ENCODE results near the gene ANOS1. TPM values are rescaled to one million over a fixed set of nuclear protein-coding genes. Genes with fewer than 3 reads are reported as not detected.
A peak's percentile ranks its signal among the peaks of the same experiment; 100 is the strongest.
"Not testable (repeated sequence)": the region's sequence is repeated elsewhere in the genome, so short reads cannot be mapped to it uniquely, and the experiment has no call there.

Gene ANOS1
- total RNA-seq = under 1 TPM in 4 of 5 experiments, not detected in 1; 0.02 to 0.46 (median 0.05) TPM
- not detected for polyA plus RNA-seq
- total RNA-seq = not detected

GRCh38 chrX:8731559-8732395 lies at the start of gene ANOS1:
Gene ANOS1 (minus strand): TSS chrX:8732137. CDS start chrX:8732036, 101 bp downstream.
- DNase-seq (no peak), ATAC-seq (no peak)
- H3K27me3 Mint-ChIP-seq = peaks cover 11 to 32% (median 19%) of the 10 kb centered on the region in 5 donors
- Histone ChIP-seq H3K4me1 (ENCODE audit: control insufficient read depth in 2 of 2, insufficient read depth in 2 of 2, low read length in 2 of 2) (no peaks in the 10 kb centered on the region), H3K36me3 (ENCODE audit: control insufficient read depth in 2 of 3, insufficient read depth in 3 of 3, low read length in 3 of 3) (no peaks in the 10 kb centered on the region), H3K27ac (ENCODE audit: low read depth, low read length) (no peak within 1 kb of the TSS), H3K9me3 (ENCODE audit: control insufficient read depth in 2 of 3, low read length in 3 of 3) (no peaks in the 10 kb centered on the region), H3K4me3 (ENCODE audit: low read length) (no peak within 1 kb of the TSS), H3K27me3 (ENCODE audit: control insufficient read depth in 2 of 2, insufficient read depth in 2 of 2, low read length in 2 of 2) (no peaks in the 10 kb centered on the region)
- H3K4me1 Mint-ChIP-seq = peaks cover 0 to 8% (median 5%) of the 10 kb centered on the region in 7 donors
- intact Hi-C loops (cut with micrococcal nuclease) = no loop called here
- H3K27ac Mint-ChIP-seq = no peak within 1 kb of the TSS
- ChIA-PET POLR2A (no interaction called here), CTCF (no interaction called here)
- H3K9me3 Mint-ChIP-seq = peaks cover 0 to 5% (median 0%) of the 10 kb centered on the region in 11 donors
- H3K36me3 Mint-ChIP-seq = no peaks in the 10 kb centered on the region
- H3K4me3 Mint-ChIP-seq = peak within 1 kb of the TSS in 6 of 10 donors; percentile 22 to 70 (median 38)

GRCh38 chrX:8773117-8773516 lies 41.2 kb upstream of the ANOS1 start:
- no peaks in the 10 kb centered on the region for H3K36me3 ChIP-seq (ENCODE audit: control insufficient read depth in 2 of 3, insufficient read depth in 3 of 3, low read length in 3 of 3)
- ATAC-seq (no peak), DNase-seq (no peak)
- Mint-ChIP-seq H3K9me3 (peaks cover 0 to 4% (median 0%) of the 10 kb centered on the region in 11 donors), H3K4me1 (peaks cover 0 to 3% (median 0%) of the 10 kb centered on the region in 7 donors), H3K27ac (no peak overlapping the region), H3K36me3 (no peaks in the 10 kb centered on the region), H3K4me3 (no peak overlapping the region), H3K27me3 (peaks cover 0 to 5% (median 4%) of the 10 kb centered on the region in 5 donors)
- no peak overlapping the region for H3K4me3 ChIP-seq (ENCODE audit: low read length)
- intact Hi-C loops (cut with micrococcal nuclease) = no loop called here
- ChIA-PET POLR2A (no interaction called here), CTCF (interaction anchor here (0.6 kb wide), 1 partner anchor 14 kb away, joined by 3 read pairs; no protein-coding TSS in a partner anchor)
- no peaks in the 10 kb centered on the region for H3K27me3 ChIP-seq (ENCODE audit: control insufficient read depth in 2 of 2, insufficient read depth in 2 of 2, low read length in 2 of 2)
- no peaks in the 10 kb centered on the region for H3K4me1 ChIP-seq (ENCODE audit: control insufficient read depth in 2 of 2, insufficient read depth in 2 of 2, low read length in 2 of 2)
- no peak overlapping the region for H3K27ac ChIP-seq (ENCODE audit: low read depth, low read length)
- no peaks in the 10 kb centered on the region for H3K9me3 ChIP-seq (ENCODE audit: control insufficient read depth in 2 of 3, low read length in 3 of 3)

GRCh38 chrX:8760021-8760420 lies 28.1 kb upstream of the ANOS1 start:
- ChIA-PET POLR2A (no interaction called here), CTCF (no interaction called here)
- no peak overlapping the region for H3K27ac Mint-ChIP-seq
- Histone ChIP-seq H3K27ac (ENCODE audit: low read depth, low read length) (no peak overlapping the region), H3K4me1 (ENCODE audit: control insufficient read depth in 2 of 2, insufficient read depth in 2 of 2, low read length in 2 of 2) (no peaks in the 10 kb centered on the region), H3K27me3 (ENCODE audit: control insufficient read depth in 2 of 2, insufficient read depth in 2 of 2, low read length in 2 of 2) (no peaks in the 10 kb centered on the region), H3K36me3 (ENCODE audit: control insufficient read depth in 2 of 3, insufficient read depth in 3 of 3, low read length in 3 of 3) (no peaks in the 10 kb centered on the region), H3K4me3 (ENCODE audit: low read length) (no peak overlapping the region), H3K9me3 (ENCODE audit: control insufficient read depth in 2 of 3, low read length in 3 of 3) (no peaks in the 10 kb centered on the region)
- H3K9me3 Mint-ChIP-seq = peaks cover 0 to 4% (median 0%) of the 10 kb centered on the region in 11 donors
- intact Hi-C loops (cut with micrococcal nuclease) = no loop called here
- H3K4me1 Mint-ChIP-seq = peaks cover 0 to 4% (median 0%) of the 10 kb centered on the region in 7 donors
- H3K27me3 Mint-ChIP-seq = peaks cover 4 to 20% (median 10%) of the 10 kb centered on the region in 5 donors
- no peak overlapping the region for H3K4me3 Mint-ChIP-seq
- no peaks in the 10 kb centered on the region for H3K36me3 Mint-ChIP-seq
- DNase-seq (no peak), ATAC-seq (no peak)

GRCh38 chrX:8758706-8759105 lies 26.8 kb upstream of the ANOS1 start:
- CTCF ChIA-PET; intact Hi-C loops (cut with micrococcal nuclease); ATAC-seq; POLR2A ChIA-PET; H3K4me1 ChIP-seq (ENCODE audit: control insufficient read depth in 2 of 2, insufficient read depth in 2 of 2, low read length in 2 of 2); H3K4me3 ChIP-seq (ENCODE audit: low read length); H3K27ac Mint-ChIP-seq; H3K9me3 ChIP-seq (ENCODE audit: control insufficient read depth in 2 of 3, low read length in 3 of 3); DNase-seq; H3K9me3 Mint-ChIP-seq; H3K27ac ChIP-seq (ENCODE audit: low read depth, low read length); H3K36me3 Mint-ChIP-seq; H3K4me1 Mint-ChIP-seq; H3K27me3 ChIP-seq (ENCODE audit: control insufficient read depth in 2 of 2, insufficient read depth in 2 of 2, low read length in 2 of 2); H3K4me3 Mint-ChIP-seq; H3K36me3 ChIP-seq (ENCODE audit: control insufficient read depth in 2 of 3, insufficient read depth in 3 of 3, low read length in 3 of 3): not testable (repeated sequence)
- H3K27me3 Mint-ChIP-seq = peaks cover 0 to 14% (median 4%) of the 10 kb centered on the region in 5 donors

- H3K9me3 Mint-ChIP-seq, CTCF ChIA-PET, H3K4me3 Mint-ChIP-seq: not testable (repeated sequence)
Measured at GRCh38 chrX:8757609-8758389, 25.9 kb upstream of the ANOS1 start.

GRCh38 chrX:8755813-8756212 lies 23.9 kb upstream of the ANOS1 start:
- H3K27me3 ChIP-seq (ENCODE audit: control insufficient read depth in 2 of 2, insufficient read depth in 2 of 2, low read length in 2 of 2) = no peaks in the 10 kb centered on the region
- no peak overlapping the region for H3K27ac Mint-ChIP-seq
- no peaks in the 10 kb centered on the region for H3K36me3 Mint-ChIP-seq
- ChIA-PET POLR2A (no interaction called here), CTCF (interaction anchor here (0.5 kb wide), 1 partner anchor 26 kb away, joined by 3 read pairs; no protein-coding TSS in a partner anchor)
- H3K4me3 ChIP-seq (ENCODE audit: low read length) = no peak overlapping the region
- peaks cover 0 to 4% (median 0%) of the 10 kb centered on the region in 7 donors for H3K4me1 Mint-ChIP-seq
- H3K36me3 ChIP-seq (ENCODE audit: control insufficient read depth in 2 of 3, insufficient read depth in 3 of 3, low read length in 3 of 3) = no peaks in the 10 kb centered on the region
- no peak for DNase-seq
- peaks cover 0 to 8% (median 0%) of the 10 kb centered on the region in 5 donors for H3K27me3 Mint-ChIP-seq
- H3K4me1 ChIP-seq (ENCODE audit: control insufficient read depth in 2 of 2, insufficient read depth in 2 of 2, low read length in 2 of 2) = no peaks in the 10 kb centered on the region
- intact Hi-C loops (cut with micrococcal nuclease) = no loop called here
- no peaks in the 10 kb centered on the region for H3K9me3 ChIP-seq (ENCODE audit: control insufficient read depth in 2 of 3, low read length in 3 of 3)
- no peak overlapping the region for H3K4me3 Mint-ChIP-seq
- ATAC-seq = no peak
- no peak overlapping the region for H3K27ac ChIP-seq (ENCODE audit: low read depth, low read length)
- peaks cover 0 to 4% (median 0%) of the 10 kb centered on the region in 11 donors for H3K9me3 Mint-ChIP-seq

More at GRCh38 chrX:8757609-8758389, 25.9 kb upstream of the ANOS1 start:
- H3K4me1 Mint-ChIP-seq; POLR2A ChIA-PET; H3K27me3 ChIP-seq (ENCODE audit: control insufficient read depth in 2 of 2, insufficient read depth in 2 of 2, low read length in 2 of 2); H3K27ac ChIP-seq (ENCODE audit: low read depth, low read length); H3K36me3 Mint-ChIP-seq; ATAC-seq; H3K36me3 ChIP-seq (ENCODE audit: control insufficient read depth in 2 of 3, insufficient read depth in 3 of 3, low read length in 3 of 3); H3K4me1 ChIP-seq (ENCODE audit: control insufficient read depth in 2 of 2, insufficient read depth in 2 of 2, low read length in 2 of 2); H3K4me3 ChIP-seq (ENCODE audit: low read length); H3K27ac Mint-ChIP-seq; intact Hi-C loops (cut with micrococcal nuclease); DNase-seq; H3K9me3 ChIP-seq (ENCODE audit: control insufficient read depth in 2 of 3, low read length in 3 of 3): not testable (repeated sequence)
- H3K27me3 Mint-ChIP-seq = peaks cover 0 to 17% (median 4%) of the 10 kb centered on the region in 5 donors

All from naive thymus-derived CD4-positive, alpha-beta T cell (primary cell).